Astrocyte of the spinal cord (primary cell): ENCODE data around the gene SHC1.

Source experiments
- DNase-seq: peaks from one replicate; pipeline ENCODE4 v3.0.0; 2011; ENCODE audit warnings: low read depth, low spot score
- H3K4me3 ChIP-seq: 2 replicates; pipeline ENCODE4 v1.5.1; 2011; ENCODE audit warnings: low read depth, mild to moderate bottlenecking, low read length, moderate library complexity
- CTCF ChIP-seq: IDR thresholded peaks from 2 replicates; pipeline ENCODE4 v1.5.1; 2012; ENCODE audit warnings: low read depth, mild to moderate bottlenecking, low read length, inconsistent platforms
- in situ Hi-C: cut with HindIII; loops from 2 replicates; pipeline ENCODE4 v1.10.0; 2017; ENCODE audit warnings: low sequenced_read_pairs

Gene SHC1

GRCh38 chr1:154935749-154936554 is 34.6 kb downstream of the SHC1 start:
- H3K4me3 ChIP-seq, result peak overlapping the region; percentile 65
- no peak for DNase-seq
- in situ Hi-C loops, result no loop called here
- no peak for TF ChIP-seq CTCF

GRCh38 chr1:154934358-154934948 is 36.1 kb downstream of the SHC1 start:
- no peak for DNase-seq
- TF ChIP-seq CTCF, result no peak
- in situ Hi-C loops, result no loop called here
- no peak overlapping the region for H3K4me3 ChIP-seq

DNA sequence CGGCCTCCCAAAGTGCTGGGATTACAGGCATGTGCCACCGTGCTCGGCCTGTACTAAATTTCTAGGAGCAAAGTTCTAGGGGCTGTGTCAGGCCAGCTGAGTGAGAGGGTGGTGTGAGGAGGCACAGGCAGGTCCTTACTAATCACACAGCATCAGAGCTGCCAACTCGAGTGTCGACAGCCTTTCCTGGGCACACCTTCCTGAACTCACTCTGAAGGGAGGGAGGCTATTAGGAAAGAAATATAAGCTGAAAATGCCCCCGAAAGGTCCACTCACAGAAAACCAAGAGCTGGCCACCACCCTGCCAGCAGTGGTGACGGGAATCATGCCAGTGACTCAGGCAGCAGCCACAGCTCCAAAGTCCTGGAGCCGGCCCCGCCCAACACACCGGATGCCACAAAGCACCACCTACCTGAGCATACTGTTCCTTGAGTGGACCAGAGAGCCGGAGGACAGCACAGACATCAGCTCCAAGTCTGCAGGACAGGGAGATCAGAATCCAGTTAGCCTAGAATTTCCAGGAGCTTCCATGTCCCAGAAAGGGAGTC is 38.5 kb downstream of the SHC1 start:
- TF ChIP-seq CTCF, result no peak
- in situ Hi-C loops, result no loop called here
- no peak for DNase-seq

DNA sequence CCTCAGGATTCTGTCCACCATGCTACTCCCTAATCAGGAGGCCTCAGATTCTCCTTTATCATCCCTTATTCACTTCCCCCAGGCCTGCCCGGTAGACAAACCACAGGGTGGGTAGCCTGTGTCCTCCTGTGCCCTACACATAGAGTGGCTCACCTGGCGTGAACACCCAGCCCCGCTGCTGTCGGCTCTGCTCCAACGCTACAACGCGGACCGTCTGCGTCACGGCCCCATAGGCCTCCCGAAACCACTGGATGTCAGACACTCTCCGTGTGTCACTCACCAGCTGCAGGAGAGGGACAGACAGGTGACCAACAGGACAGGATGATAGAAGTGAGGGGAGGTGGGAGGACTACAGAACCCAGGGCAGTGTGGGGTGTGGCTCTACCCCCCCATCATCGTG is 44.3 kb downstream of the SHC1 start:
- no peak for DNase-seq
- TF ChIP-seq CTCF, result no peak
- in situ Hi-C loops, result no loop called here
- no peak overlapping the region for H3K4me3 ChIP-seq

More for the DNA sequence above, 38.5 kb downstream of the SHC1 start:
- no peak overlapping the region for H3K4me3 ChIP-seq

- no peak for TF ChIP-seq CTCF
- H3K4me3 ChIP-seq, result no peak overlapping the region
- in situ Hi-C loops, result no loop called here
- DNase-seq, result no peak
Observed at GRCh38 chr1:154925335-154926170, 45.0 kb downstream of the SHC1 start.

DNA sequence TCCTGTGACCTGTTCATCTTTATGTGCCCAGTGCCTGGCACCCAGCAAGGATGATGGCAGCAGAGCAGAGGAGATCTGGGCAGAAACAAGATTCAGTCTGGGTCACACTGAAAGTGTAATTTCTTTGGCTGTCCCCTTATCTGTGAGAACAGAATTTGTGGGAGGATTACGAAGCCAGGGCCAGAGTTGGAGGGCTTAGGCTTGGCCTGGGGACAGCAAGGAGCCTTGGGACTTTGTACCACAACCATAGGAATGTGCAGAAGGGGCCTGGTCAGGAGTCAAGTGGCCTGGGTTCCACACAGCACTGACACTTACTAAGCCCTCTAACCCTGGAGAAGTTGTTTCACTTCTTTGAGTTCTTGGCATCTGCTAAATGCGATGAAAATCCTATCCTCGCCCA is 46.9 kb downstream of the SHC1 start:
- H3K4me3 ChIP-seq, result no peak overlapping the region
- DNase-seq, result no peak
- TF ChIP-seq CTCF, result no peak
- in situ Hi-C loops, result no loop called here
